ENCODE data around the gene APBB2.

The APBB2 gene

DNA sequence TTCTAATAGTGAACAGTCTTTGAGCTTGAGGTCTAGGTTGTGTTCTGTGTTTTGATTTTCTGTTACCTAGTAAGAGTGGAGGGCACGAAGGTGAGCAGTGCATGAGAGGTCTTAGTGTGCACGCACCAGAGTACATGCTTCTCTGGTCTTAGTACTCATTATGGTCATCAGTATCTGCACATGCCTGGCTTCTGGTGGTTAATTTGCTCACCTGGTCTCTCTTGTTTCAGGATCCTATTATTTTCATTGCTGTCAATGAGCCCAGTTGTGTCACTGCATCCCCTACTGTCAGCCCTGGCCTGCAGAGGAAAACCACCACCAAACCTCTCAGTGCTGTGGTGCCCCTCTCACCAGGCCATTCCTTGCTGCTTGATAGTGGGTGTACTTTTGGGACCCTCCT lies 409.7 kb downstream of the APBB2 start:
- TF ChIP-seq, protein P1, sequence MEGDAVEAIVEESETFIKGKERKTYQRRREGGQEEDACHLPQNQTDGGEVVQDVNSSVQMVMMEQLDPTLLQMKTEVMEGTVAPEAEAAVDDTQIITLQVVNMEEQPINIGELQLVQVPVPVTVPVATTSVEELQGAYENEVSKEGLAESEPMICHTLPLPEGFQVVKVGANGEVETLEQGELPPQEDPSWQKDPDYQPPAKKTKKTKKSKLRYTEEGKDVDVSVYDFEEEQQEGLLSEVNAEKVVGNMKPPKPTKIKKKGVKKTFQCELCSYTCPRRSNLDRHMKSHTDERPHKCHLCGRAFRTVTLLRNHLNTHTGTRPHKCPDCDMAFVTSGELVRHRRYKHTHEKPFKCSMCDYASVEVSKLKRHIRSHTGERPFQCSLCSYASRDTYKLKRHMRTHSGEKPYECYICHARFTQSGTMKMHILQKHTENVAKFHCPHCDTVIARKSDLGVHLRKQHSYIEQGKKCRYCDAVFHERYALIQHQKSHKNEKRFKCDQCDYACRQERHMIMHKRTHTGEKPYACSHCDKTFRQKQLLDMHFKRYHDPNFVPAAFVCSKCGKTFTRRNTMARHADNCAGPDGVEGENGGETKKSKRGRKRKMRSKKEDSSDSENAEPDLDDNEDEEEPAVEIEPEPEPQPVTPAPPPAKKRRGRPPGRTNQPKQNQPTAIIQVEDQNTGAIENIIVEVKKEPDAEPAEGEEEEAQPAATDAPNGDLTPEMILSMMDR (IDR thresholded peaks at IDR 0.05; ENCODE audit: borderline replicate concordance, control extremely low read depth, extremely low read depth, insufficient read depth, missing control alignments), result no peak
- no peak for DNase-seq (ENCODE audit: low spot score)
- in situ Hi-C loops (cut with MboI; ENCODE audit: low sequenced_read_pairs, unreplicated experiment), result no loop called here

DNA sequence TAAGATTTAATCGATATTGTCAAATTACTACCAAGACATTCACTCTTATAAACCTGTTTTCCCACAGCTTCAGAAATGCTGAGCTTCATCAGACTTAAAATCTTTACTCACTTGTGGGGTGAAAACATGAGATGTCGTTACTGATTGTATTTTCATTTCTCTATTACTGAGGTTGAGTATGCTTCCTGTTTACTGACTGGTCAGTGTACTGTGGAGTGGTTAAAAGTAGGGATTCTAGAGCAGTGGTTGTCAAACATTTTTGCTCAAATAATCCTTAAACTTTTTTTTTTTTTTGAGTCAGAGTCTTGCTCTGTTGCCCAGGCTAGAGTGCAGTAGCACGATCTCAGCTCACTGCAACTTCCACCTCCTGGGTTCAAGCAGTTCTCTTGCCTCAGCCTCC lies 414.3 kb downstream of the APBB2 start:
- TF ChIP-seq, protein P1 (IDR thresholded peaks at IDR 0.05; ENCODE audit: borderline replicate concordance, control extremely low read depth, extremely low read depth, insufficient read depth, missing control alignments), result no peak
- in situ Hi-C loops (cut with MboI; ENCODE audit: low sequenced_read_pairs, unreplicated experiment), result no loop called here
- no peak for DNase-seq (ENCODE audit: low spot score)

DNA sequence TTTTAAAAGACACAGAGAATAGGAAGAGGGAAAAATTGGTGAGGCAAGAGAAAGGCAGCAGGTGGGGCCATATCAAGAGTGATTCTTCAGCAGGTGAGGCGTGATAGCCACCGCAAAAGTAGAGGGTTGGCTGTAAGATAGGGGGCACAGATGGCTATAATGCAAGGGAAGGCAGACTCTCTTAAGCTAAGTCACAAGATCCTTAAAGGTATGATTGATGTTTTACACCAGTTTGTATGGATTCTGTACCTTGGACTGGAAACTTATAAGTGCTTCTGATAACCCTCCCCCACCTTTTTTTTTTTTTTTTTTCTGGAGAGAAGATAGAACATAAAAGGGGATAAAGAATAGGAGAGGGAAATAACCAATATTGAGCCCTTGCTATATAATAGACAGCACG lies 424.6 kb downstream of the APBB2 start:
- no peak for DNase-seq (ENCODE audit: low spot score)
- TF ChIP-seq, protein P1 (IDR thresholded peaks at IDR 0.05; ENCODE audit: borderline replicate concordance, control extremely low read depth, extremely low read depth, insufficient read depth, missing control alignments), result no peak
- in situ Hi-C loops (cut with MboI; ENCODE audit: low sequenced_read_pairs, unreplicated experiment), result no loop called here

DNA sequence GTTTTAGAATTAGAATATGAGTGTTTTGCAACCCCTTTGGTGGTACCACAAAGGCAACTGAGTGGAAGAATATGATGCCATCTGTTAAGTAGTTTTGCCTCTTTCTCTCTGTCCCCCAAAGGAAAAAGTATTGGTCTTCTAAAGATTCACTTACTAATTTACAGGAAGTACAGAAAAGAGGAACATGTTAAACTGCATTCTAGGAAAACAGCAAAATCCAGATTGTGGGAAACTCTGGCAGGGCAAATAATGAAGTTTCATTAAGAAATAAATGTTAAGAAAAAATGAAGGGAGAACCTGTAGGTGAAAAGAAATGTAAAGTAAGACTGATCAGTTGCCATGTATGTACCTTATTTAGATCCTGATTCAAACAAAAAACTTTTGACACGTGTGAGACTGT lies 425.3 kb downstream of the APBB2 start:
- DNase-seq (ENCODE audit: low spot score), result no peak
- TF ChIP-seq, protein P1 (IDR thresholded peaks at IDR 0.05; ENCODE audit: borderline replicate concordance, control extremely low read depth, extremely low read depth, insufficient read depth, missing control alignments), result no peak
- in situ Hi-C loops (cut with MboI; ENCODE audit: low sequenced_read_pairs, unreplicated experiment), result no loop called here

DNA sequence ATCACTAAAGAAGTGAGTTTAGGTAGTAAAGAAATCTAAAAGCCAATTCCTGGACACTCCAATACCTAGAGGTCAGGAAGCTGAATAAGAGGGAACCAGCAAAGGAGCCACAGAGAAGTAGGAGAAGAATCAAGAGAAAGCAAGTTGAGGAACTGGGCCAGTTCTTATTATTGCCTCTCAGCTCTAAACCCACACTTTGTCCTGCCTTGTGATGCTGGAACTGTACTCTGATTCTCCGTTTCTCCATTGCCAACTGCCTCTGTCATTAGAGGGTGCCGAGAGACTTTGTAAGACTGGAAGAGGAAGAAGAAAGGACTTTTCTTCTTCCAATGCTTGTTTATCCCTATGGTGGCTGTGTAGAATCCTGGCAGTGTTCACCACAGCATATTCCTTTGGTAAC lies 426.0 kb downstream of the APBB2 start:
- TF ChIP-seq, protein P1 (IDR thresholded peaks at IDR 0.05; ENCODE audit: borderline replicate concordance, control extremely low read depth, extremely low read depth, insufficient read depth, missing control alignments), result no peak
- no peak for DNase-seq (ENCODE audit: low spot score)
- in situ Hi-C loops (cut with MboI; ENCODE audit: low sequenced_read_pairs, unreplicated experiment), result no loop called here

DNA sequence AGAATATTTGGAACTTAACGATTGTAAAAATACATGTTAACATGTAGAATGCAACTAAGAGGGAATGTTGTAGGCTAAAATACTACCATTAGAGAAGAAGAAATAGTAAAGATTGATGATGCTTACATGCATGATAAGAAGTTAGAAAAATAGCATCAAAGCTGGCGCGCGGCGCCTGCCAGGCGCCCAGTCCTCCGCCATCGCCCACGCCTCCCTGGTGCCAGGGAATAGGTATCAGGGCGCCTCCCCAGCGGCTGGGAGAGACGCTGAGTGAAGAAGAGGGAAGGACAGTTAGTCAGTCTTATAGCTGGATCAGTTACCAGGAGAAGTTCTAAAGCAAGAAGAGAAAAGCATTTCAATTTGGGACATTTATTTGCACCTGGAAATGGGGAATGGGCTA lies 428.6 kb downstream of the APBB2 start:
- in situ Hi-C loops (cut with MboI; ENCODE audit: low sequenced_read_pairs, unreplicated experiment), result no loop called here
- no peak for DNase-seq (ENCODE audit: low spot score)
- TF ChIP-seq, protein P1 (IDR thresholded peaks at IDR 0.05; ENCODE audit: borderline replicate concordance, control extremely low read depth, extremely low read depth, insufficient read depth, missing control alignments), result no peak

DNA sequence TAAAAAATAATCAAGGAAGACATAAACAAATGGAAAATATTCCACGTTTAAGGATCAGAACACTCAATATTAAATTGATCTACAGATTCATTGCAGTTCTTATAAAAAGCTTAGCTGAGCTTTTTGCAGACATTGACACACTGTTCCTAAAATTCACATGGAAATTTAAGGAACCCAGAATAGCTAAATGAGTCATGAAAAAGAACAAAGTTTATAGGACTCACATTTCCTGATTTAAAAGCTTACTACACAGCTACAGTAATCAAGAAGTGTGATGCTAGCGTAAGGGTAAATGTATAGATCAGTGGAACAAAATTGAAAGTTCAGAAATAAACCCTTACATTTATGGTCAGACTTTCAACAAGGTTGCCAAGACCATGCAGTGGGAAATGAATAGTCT lies 431.5 kb downstream of the APBB2 start:
- in situ Hi-C loops (cut with MboI; ENCODE audit: low sequenced_read_pairs, unreplicated experiment), result no loop called here
- TF ChIP-seq, protein P1 (IDR thresholded peaks at IDR 0.05; ENCODE audit: borderline replicate concordance, control extremely low read depth, extremely low read depth, insufficient read depth, missing control alignments), result no peak
- no peak for DNase-seq (ENCODE audit: low spot score)

Measured in GM13976 (cell line).